PC-9 (cell line): ENCODE results near the gene NRG2.

Source experiments
- EZH2 ChIP-seq: fragments of 200-600 bp; sonication (generic); IDR thresholded peaks from 2 replicates; pipeline ENCODE4 v1.8.0; 2017; ENCODE audit warnings: antibody characterized with exemption, low read depth
- TF ChIP-seq, protein P1 (sequence below): fragments of 200-600 bp; sonication (generic); conservative IDR thresholded peaks from 2 replicates; pipeline ENCODE4 v1.6.1; 2017; ENCODE audit warnings: mixed run types, antibody characterized with exemption, mild to moderate bottlenecking, moderate library complexity

DNA sequence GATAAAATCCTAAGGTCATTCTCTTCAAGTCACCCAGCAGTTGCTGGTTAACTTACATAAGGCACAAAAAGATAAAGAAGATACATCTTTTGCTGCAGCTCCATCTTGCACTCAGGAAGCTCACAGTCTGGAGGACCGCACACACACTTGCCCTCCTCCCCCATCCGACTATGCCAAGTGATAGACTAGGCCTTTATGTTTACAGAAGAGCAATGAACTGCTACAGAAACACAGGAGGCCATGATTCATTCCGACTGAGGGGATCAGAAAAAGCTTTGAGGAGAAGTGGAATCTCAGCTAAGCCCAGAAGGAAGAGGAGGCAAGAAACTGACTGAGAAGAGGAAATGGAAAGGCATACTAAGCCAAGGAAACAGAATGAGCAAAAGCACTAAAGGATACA is 17.4 kb downstream of the NRG2 start:
- TF ChIP-seq, protein P1, sequence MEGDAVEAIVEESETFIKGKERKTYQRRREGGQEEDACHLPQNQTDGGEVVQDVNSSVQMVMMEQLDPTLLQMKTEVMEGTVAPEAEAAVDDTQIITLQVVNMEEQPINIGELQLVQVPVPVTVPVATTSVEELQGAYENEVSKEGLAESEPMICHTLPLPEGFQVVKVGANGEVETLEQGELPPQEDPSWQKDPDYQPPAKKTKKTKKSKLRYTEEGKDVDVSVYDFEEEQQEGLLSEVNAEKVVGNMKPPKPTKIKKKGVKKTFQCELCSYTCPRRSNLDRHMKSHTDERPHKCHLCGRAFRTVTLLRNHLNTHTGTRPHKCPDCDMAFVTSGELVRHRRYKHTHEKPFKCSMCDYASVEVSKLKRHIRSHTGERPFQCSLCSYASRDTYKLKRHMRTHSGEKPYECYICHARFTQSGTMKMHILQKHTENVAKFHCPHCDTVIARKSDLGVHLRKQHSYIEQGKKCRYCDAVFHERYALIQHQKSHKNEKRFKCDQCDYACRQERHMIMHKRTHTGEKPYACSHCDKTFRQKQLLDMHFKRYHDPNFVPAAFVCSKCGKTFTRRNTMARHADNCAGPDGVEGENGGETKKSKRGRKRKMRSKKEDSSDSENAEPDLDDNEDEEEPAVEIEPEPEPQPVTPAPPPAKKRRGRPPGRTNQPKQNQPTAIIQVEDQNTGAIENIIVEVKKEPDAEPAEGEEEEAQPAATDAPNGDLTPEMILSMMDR, result no peak
- no peak for TF ChIP-seq EZH2
